ENCODE results near the gene SHISA6.

The SHISA6 gene

DNA sequence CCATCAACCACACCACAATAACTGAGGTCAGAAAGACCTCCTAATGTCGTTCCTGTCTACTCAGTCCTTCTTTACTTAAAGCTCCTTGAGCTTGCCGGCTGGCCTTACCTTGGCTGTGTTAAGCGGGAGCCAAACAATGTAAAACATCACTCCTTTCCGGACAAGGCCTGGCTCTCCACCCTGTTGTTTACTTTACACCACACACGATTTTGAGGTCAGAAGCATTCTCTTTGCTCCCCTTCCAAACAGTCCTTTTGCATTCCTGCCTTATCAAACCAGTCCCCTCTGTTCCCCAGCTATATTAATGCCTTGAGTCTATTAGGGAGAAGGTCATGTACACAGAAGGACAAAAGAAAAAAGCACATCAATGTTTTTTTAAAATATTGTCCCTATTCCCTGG, 19.3 kb upstream of the SHISA6 start:
- WGBS, result 70% methylated on average over 4 of the region's 5 CpGs
- no peak overlapping the region for H3K14ac ChIP-seq (ENCODE audit: low read length in 2 of 2)
- no peak for DNase-seq

DNA sequence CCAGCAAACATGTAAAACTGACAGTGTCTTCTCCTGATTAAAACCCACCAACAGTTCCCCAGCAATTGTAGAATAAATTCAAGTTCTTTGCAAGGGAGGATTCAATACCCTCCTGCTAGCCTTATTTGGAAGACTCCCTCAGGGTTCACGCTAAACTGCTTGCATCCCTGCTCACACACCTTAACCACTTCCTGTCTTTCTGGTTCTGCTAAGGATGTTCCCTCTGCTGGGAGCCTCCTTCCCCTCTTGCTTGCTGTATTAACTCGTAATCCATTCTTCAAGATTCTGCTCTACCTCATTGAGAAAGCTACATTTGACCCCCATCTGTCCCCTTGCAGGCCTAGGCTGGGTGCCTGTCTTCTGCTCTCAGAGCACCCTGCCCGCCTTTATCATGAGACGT, 2.3 kb upstream of the SHISA6 start:
- Histone ChIP-seq H3K4me3 (ENCODE audit: insufficient read depth in 1 of 2, low read depth in 1 of 2, low read length in 2 of 2) (no peak overlapping the region), H3K27ac (ENCODE audit: low read length, poor library complexity, severe bottlenecking) (no peak overlapping the region), H4K91ac (ENCODE audit: low read length) (no peak overlapping the region), H3K9ac (ENCODE audit: low read length) (no peak overlapping the region), H2AFZ (ENCODE audit: low read depth, low read length) (no peak overlapping the region), H2BK15ac (ENCODE audit: low read depth, poor library complexity, severe bottlenecking) (no peak overlapping the region), H3K9me3 (ENCODE audit: control insufficient read depth, low read length) (no peaks in the 10 kb centered on the region), H3K4me1 (ENCODE audit: control insufficient read depth, insufficient read depth, low read depth, low read length) (peaks cover 16% of the 10 kb centered on the region), H2BK5ac (ENCODE audit: low read depth, low read length, poor library complexity, severe bottlenecking) (no peak overlapping the region), H3K18ac (ENCODE audit: low read depth in 1 of 2, low read length in 2 of 2) (no peak overlapping the region), H3K4me2 (ENCODE audit: low read length, poor library complexity, severe bottlenecking) (no peak overlapping the region), H3K27me3 (ENCODE audit: control insufficient read depth in 1 of 2, insufficient read depth in 1 of 2, low read length in 2 of 2) (peaks cover 31 to 50% of the 10 kb centered on the region in 2 experiments), H3K36me3 (ENCODE audit: control insufficient read depth in 1 of 2, insufficient read depth in 2 of 2, low read depth in 1 of 2, low read length in 2 of 2) (peaks cover 0 to 3% of the 10 kb centered on the region in 2 experiments), H3K79me1 (replicated peaks; ENCODE audit: low read length, poor library complexity, severe bottlenecking) (no peaks in the 10 kb centered on the region), H4K8ac (ENCODE audit: low read length) (no peak overlapping the region), H2BK120ac (ENCODE audit: low read depth, low read length) (no peak overlapping the region), H2AK5ac (ENCODE audit: low read length, severe bottlenecking) (no peak overlapping the region), H3K4ac (ENCODE audit: low read depth in 1 of 2, low read length in 2 of 2) (no peak overlapping the region), H3K14ac (ENCODE audit: low read length in 2 of 2) (no peak overlapping the region), H2BK12ac (ENCODE audit: low read length in 2 of 2) (no peak overlapping the region), H3K23ac (ENCODE audit: low read length in 2 of 2) (no peak overlapping the region)
- no peak for DNase-seq
- 25% methylated on average over 4 of the region's 4 CpGs for WGBS

More for the DNA sequence above, 19.3 kb upstream of the SHISA6 start:
- no peak overlapping the region for H3K27ac ChIP-seq (ENCODE audit: low read length, poor library complexity, severe bottlenecking)
- H3K9ac ChIP-seq (ENCODE audit: low read length), result no peak overlapping the region
- no peaks in the 10 kb centered on the region for H3K36me3 ChIP-seq (ENCODE audit: control insufficient read depth in 1 of 2, insufficient read depth in 2 of 2, low read depth in 1 of 2, low read length in 2 of 2)
- H3K27me3 ChIP-seq (ENCODE audit: control insufficient read depth in 1 of 2, insufficient read depth in 1 of 2, low read length in 2 of 2), result peaks cover 0 to 3% of the 10 kb centered on the region in 2 experiments
- H3K18ac ChIP-seq (ENCODE audit: low read depth in 1 of 2, low read length in 2 of 2), result no peak overlapping the region
- H3K4me3 ChIP-seq (ENCODE audit: insufficient read depth in 1 of 2, low read depth in 1 of 2, low read length in 2 of 2), result no peak overlapping the region
- H3K4me1 ChIP-seq (ENCODE audit: control insufficient read depth, insufficient read depth, low read depth, low read length), result no peaks in the 10 kb centered on the region
- no peak overlapping the region for H2AFZ ChIP-seq (ENCODE audit: low read depth, low read length)
- H2BK12ac ChIP-seq (ENCODE audit: low read length in 2 of 2), result no peak overlapping the region
- no peak overlapping the region for H4K8ac ChIP-seq (ENCODE audit: low read length)
- no peak overlapping the region for H2BK120ac ChIP-seq (ENCODE audit: low read depth, low read length)
- no peak overlapping the region for H3K23ac ChIP-seq (ENCODE audit: low read length in 2 of 2)
- H2AK5ac ChIP-seq (ENCODE audit: low read length, severe bottlenecking), result no peak overlapping the region
- H2BK15ac ChIP-seq (ENCODE audit: low read depth, poor library complexity, severe bottlenecking), result no peak overlapping the region
- no peak overlapping the region for H4K91ac ChIP-seq (ENCODE audit: low read length)
- H3K4me2 ChIP-seq (ENCODE audit: low read length, poor library complexity, severe bottlenecking), result no peak overlapping the region
- no peaks in the 10 kb centered on the region for H3K79me1 ChIP-seq (replicated peaks; ENCODE audit: low read length, poor library complexity, severe bottlenecking)
- H3K9me3 ChIP-seq (ENCODE audit: control insufficient read depth, low read length), result no peaks in the 10 kb centered on the region
- H3K4ac ChIP-seq (ENCODE audit: low read depth in 1 of 2, low read length in 2 of 2), result no peak overlapping the region
- H2BK5ac ChIP-seq (ENCODE audit: low read depth, low read length, poor library complexity, severe bottlenecking), result no peak overlapping the region

DNA sequence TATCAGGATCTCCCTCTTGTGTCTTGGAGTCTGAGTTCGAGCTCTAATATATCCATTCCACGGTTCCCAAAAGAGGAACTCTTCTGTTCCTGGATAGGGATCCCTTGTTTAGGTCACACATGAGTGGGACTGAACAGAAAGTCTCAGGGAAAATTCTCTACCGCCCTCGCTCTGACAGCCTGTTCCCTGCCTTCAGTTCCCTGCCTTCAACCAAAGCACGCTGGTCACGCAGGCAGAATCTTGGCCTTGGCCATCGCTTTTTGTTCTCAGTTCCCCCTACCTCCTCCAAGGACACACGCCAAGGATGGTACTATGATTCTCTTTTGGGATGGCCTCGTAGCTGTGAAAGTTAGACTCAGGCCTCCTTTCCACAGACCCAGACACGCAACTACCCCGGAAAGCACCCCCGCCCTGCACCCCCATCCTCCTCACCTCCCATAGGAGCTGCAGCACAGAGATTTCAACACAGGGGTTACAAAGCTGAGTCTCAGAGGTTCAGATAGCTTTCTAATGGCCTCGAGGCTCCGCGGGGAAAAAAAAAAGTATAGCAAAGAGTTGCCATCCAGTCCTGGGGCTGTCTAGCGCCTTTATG, 1.5 kb upstream of the SHISA6 start:
- H3K79me1 ChIP-seq (replicated peaks; ENCODE audit: low read length, poor library complexity, severe bottlenecking), result no peaks in the 10 kb centered on the region
- no peak overlapping the region for H4K8ac ChIP-seq (ENCODE audit: low read length)
- no peak overlapping the region for H3K14ac ChIP-seq (ENCODE audit: low read length in 2 of 2)
- H3K4me3 ChIP-seq (ENCODE audit: insufficient read depth in 1 of 2, low read depth in 1 of 2, low read length in 2 of 2), result no peak overlapping the region
- no peak overlapping the region for H4K91ac ChIP-seq (ENCODE audit: low read length)
- H3K9ac ChIP-seq (ENCODE audit: low read length), result no peak overlapping the region
- 44% methylated on average over 15 of the region's 16 CpGs for WGBS
- H3K23ac ChIP-seq (ENCODE audit: low read length in 2 of 2), result no peak overlapping the region
- H3K36me3 ChIP-seq (ENCODE audit: control insufficient read depth in 1 of 2, insufficient read depth in 2 of 2, low read depth in 1 of 2, low read length in 2 of 2), result peaks cover 0 to 3% of the 10 kb centered on the region in 2 experiments
- no peak overlapping the region for H3K27ac ChIP-seq (ENCODE audit: low read length, poor library complexity, severe bottlenecking)
- H2AK5ac ChIP-seq (ENCODE audit: low read length, severe bottlenecking), result no peak overlapping the region
- no peak for DNase-seq
- H2BK15ac ChIP-seq (ENCODE audit: low read depth, poor library complexity, severe bottlenecking), result no peak overlapping the region
- H3K18ac ChIP-seq (ENCODE audit: low read depth in 1 of 2, low read length in 2 of 2), result no peak overlapping the region
- H2BK5ac ChIP-seq (ENCODE audit: low read depth, low read length, poor library complexity, severe bottlenecking), result no peak overlapping the region
- H3K9me3 ChIP-seq (ENCODE audit: control insufficient read depth, low read length), result no peaks in the 10 kb centered on the region
- H2AFZ ChIP-seq (ENCODE audit: low read depth, low read length), result no peak overlapping the region
- H3K4me2 ChIP-seq (ENCODE audit: low read length, poor library complexity, severe bottlenecking), result no peak overlapping the region
- peaks cover 31 to 56% of the 10 kb centered on the region in 2 experiments for H3K27me3 ChIP-seq (ENCODE audit: control insufficient read depth in 1 of 2, insufficient read depth in 1 of 2, low read length in 2 of 2)
- no peak overlapping the region for H2BK12ac ChIP-seq (ENCODE audit: low read length in 2 of 2)
- H3K4me1 ChIP-seq (ENCODE audit: control insufficient read depth, insufficient read depth, low read depth, low read length), result peaks cover 16% of the 10 kb centered on the region
- H3K4ac ChIP-seq (ENCODE audit: low read depth in 1 of 2, low read length in 2 of 2), result no peak overlapping the region
- no peak overlapping the region for H2BK120ac ChIP-seq (ENCODE audit: low read depth, low read length)

DNA sequence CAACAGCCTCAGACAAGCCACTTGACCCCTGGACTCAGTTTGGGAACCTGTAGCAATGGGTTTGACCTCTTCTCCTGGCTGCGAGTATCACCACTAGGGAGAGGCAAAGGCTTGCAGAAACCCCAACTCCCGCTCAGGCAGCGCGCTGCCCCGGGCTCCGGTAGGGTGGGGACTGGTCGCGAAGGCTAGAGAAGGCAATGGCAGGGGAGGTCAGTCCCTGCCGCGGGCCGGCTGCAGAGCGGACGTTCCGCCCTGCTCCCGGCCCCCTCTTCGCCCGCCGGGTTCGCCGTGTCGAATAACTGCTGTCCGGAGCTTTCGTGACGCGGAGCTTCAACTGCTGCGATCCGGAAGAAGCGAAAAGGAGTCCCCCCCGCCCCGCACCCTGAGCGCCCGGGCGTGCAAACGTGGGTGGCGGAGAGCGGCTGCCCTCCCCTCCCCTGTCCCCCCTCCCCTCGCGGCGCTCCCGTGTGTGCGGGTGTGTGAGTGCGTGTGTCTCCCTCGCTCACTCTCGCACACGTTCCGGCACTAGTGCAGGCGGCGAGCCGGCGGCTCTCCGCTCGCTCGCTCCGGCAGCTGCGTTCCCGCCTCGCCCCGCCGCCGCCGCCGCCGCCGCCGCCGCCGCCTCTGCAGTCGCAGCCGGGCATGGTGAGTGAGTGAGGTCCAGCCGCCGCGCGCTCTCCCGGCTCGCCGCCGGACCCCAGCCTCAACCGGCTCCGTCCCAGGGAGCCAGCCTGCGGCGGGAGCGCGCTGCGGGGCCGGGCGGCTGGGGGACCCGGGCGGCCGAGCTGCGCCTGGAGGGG, 772 bp upstream of the SHISA6 start:
- DNase-seq, result no peak
- peaks cover 16% of the 10 kb centered on the region for H3K4me1 ChIP-seq (ENCODE audit: control insufficient read depth, insufficient read depth, low read depth, low read length)
- H2AFZ ChIP-seq (ENCODE audit: low read depth, low read length), result no peak overlapping the region
- H3K27me3 ChIP-seq (ENCODE audit: control insufficient read depth in 1 of 2, insufficient read depth in 1 of 2, low read length in 2 of 2), result peaks cover 34 to 63% of the 10 kb centered on the region in 2 experiments
- H2BK15ac ChIP-seq (ENCODE audit: low read depth, poor library complexity, severe bottlenecking), result no peak overlapping the region
- no peak overlapping the region for H3K9ac ChIP-seq (ENCODE audit: low read length)
- H2BK12ac ChIP-seq (ENCODE audit: low read length in 2 of 2), result no peak overlapping the region
- no peak overlapping the region for H2BK120ac ChIP-seq (ENCODE audit: low read depth, low read length)
- H3K36me3 ChIP-seq (ENCODE audit: control insufficient read depth in 1 of 2, insufficient read depth in 2 of 2, low read depth in 1 of 2, low read length in 2 of 2), result peaks cover 0 to 3% of the 10 kb centered on the region in 2 experiments
- no peak overlapping the region for H2AK5ac ChIP-seq (ENCODE audit: low read length, severe bottlenecking)
- 1% methylated on average over 45 of the region's 90 CpGs for WGBS
- H2BK5ac ChIP-seq (ENCODE audit: low read depth, low read length, poor library complexity, severe bottlenecking), result no peak overlapping the region
- H3K4ac ChIP-seq (ENCODE audit: low read depth in 1 of 2, low read length in 2 of 2), result no peak overlapping the region
- no peak overlapping the region for H3K18ac ChIP-seq (ENCODE audit: low read depth in 1 of 2, low read length in 2 of 2)
- no peak overlapping the region for H3K23ac ChIP-seq (ENCODE audit: low read length in 2 of 2)
- H3K4me2 ChIP-seq (ENCODE audit: low read length, poor library complexity, severe bottlenecking), result peak overlapping the region; percentile 35
- peak overlapping the region in 1 of 2 experiments; percentile 29 for H3K4me3 ChIP-seq (ENCODE audit: insufficient read depth in 1 of 2, low read depth in 1 of 2, low read length in 2 of 2)
- H4K8ac ChIP-seq (ENCODE audit: low read length), result no peak overlapping the region
- no peak overlapping the region for H3K27ac ChIP-seq (ENCODE audit: low read length, poor library complexity, severe bottlenecking)
- no peak overlapping the region for H3K14ac ChIP-seq (ENCODE audit: low read length in 2 of 2)
- no peaks in the 10 kb centered on the region for H3K9me3 ChIP-seq (ENCODE audit: control insufficient read depth, low read length)
- no peak overlapping the region for H4K91ac ChIP-seq (ENCODE audit: low read length)
- H3K79me1 ChIP-seq (replicated peaks; ENCODE audit: low read length, poor library complexity, severe bottlenecking), result no peaks in the 10 kb centered on the region
